ENCODE measurements around the gene HIBCH.
"Not testable (repeated sequence)": the region's sequence is repeated elsewhere in the genome, so short reads cannot be mapped to it uniquely, and the experiment has no call there.

HIBCH gene

DNA sequence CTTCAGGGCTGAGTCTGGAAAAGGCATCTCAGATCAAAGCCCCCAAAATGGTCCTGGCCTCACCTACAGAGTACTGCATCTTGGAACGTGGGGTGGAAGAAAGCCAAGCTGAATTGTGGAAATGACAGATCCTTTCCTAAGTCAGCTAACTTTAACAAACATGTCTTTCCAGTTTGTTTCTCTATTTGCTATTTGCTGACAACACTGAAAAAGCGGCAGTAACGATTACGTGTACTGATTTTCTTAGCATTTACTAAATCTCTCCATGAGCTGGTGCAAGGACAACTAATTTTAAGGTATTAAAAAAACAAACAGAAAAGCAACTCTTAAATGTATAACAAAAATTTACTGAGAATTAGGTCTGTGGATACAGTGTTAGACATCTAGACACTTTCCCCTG lies 1.1 kb downstream of the HIBCH start:
- no peak overlapping the region for H2BK5ac ChIP-seq (ENCODE audit: low read depth, low read length, poor library complexity, severe bottlenecking)
- H3K14ac ChIP-seq (ENCODE audit: low read length in 2 of 2), result peak overlapping the region in 1 of 2 experiments; percentile 32
- no peak overlapping the region for H4K91ac ChIP-seq (ENCODE audit: low read length)
- H3K79me1 ChIP-seq (replicated peaks; ENCODE audit: low read length, poor library complexity, severe bottlenecking), result peaks cover 19% of the 10 kb centered on the region
- H2AFZ ChIP-seq (ENCODE audit: low read depth, low read length), result no peak overlapping the region
- no peak overlapping the region for H2BK12ac ChIP-seq (ENCODE audit: low read length in 2 of 2)
- H2BK120ac ChIP-seq (ENCODE audit: low read depth, low read length), result no peak overlapping the region
- H3K4me1 ChIP-seq (ENCODE audit: control insufficient read depth, insufficient read depth, low read depth, low read length), result peaks cover 8% of the 10 kb centered on the region
- H3K23ac ChIP-seq (ENCODE audit: low read length in 2 of 2), result no peak overlapping the region
- H3K4me3 ChIP-seq (ENCODE audit: insufficient read depth in 1 of 2, low read depth in 1 of 2, low read length in 2 of 2), result peak overlapping the region in 1 of 2 experiments; percentile 86
- no peak overlapping the region for H2AK5ac ChIP-seq (ENCODE audit: low read length, severe bottlenecking)
- no peak overlapping the region for H4K8ac ChIP-seq (ENCODE audit: low read length)
- H3K9ac ChIP-seq (ENCODE audit: low read length), result peak overlapping the region; percentile 86
- H3K4ac ChIP-seq (ENCODE audit: low read depth in 1 of 2, low read length in 2 of 2), result no peak overlapping the region
- peak; percentile 9 for DNase-seq
- no peak overlapping the region for H3K18ac ChIP-seq (ENCODE audit: low read depth in 1 of 2, low read length in 2 of 2)
- H3K36me3 ChIP-seq (ENCODE audit: control insufficient read depth in 1 of 2, insufficient read depth in 2 of 2, low read depth in 1 of 2, low read length in 2 of 2), result no peaks in the 10 kb centered on the region
- H3K4me2 ChIP-seq (ENCODE audit: low read length, poor library complexity, severe bottlenecking), result peak overlapping the region; percentile 95
- no peak overlapping the region for H2BK15ac ChIP-seq (ENCODE audit: low read depth, poor library complexity, severe bottlenecking)
- H3K27ac ChIP-seq (ENCODE audit: low read length, poor library complexity, severe bottlenecking), result no peak overlapping the region
- H3K27me3 ChIP-seq (ENCODE audit: control insufficient read depth in 1 of 2, insufficient read depth in 1 of 2, low read length in 2 of 2), result no peaks in the 10 kb centered on the region
- WGBS, result 77% methylated on average over 4 of the region's 4 CpGs
- H3K9me3 ChIP-seq (ENCODE audit: control insufficient read depth, low read length), result no peaks in the 10 kb centered on the region

DNA sequence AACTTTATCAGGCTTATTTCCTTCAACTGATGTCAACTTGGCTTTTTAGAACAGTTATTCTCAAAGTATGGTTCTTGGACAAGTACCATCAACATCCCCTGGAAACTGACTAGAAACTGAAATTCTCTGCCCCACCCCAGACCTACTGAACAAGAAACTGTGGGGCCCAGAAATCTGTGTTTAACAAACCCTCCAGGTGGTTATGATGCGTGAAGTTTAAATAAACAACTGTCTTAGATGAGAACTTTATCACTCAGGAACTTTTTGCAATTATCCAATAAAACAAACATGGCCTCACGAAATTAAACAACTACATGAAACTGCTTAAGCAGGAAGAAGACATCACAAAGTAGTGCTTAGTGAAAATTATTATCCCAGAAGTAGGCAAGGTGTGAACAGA lies 4.4 kb downstream of the HIBCH start:
- H2BK12ac ChIP-seq (ENCODE audit: low read length in 2 of 2), result no peak overlapping the region
- H3K18ac ChIP-seq (ENCODE audit: low read depth in 1 of 2, low read length in 2 of 2), result no peak overlapping the region
- no peak overlapping the region for H3K4ac ChIP-seq (ENCODE audit: low read depth in 1 of 2, low read length in 2 of 2)
- no peaks in the 10 kb centered on the region for H3K9me3 ChIP-seq (ENCODE audit: control insufficient read depth, low read length)
- H4K91ac ChIP-seq (ENCODE audit: low read length), result no peak overlapping the region
- H2BK15ac ChIP-seq (ENCODE audit: low read depth, poor library complexity, severe bottlenecking), result no peak overlapping the region
- no peak overlapping the region for H2BK5ac ChIP-seq (ENCODE audit: low read depth, low read length, poor library complexity, severe bottlenecking)
- H2AK5ac ChIP-seq (ENCODE audit: low read length, severe bottlenecking), result no peak overlapping the region
- H3K4me3 ChIP-seq (ENCODE audit: insufficient read depth in 1 of 2, low read depth in 1 of 2, low read length in 2 of 2), result no peak overlapping the region
- peak overlapping the region; percentile 31 for H3K9ac ChIP-seq (ENCODE audit: low read length)
- no peak overlapping the region for H3K23ac ChIP-seq (ENCODE audit: low read length in 2 of 2)
- peaks cover 0 to 23% of the 10 kb centered on the region in 2 experiments for H3K36me3 ChIP-seq (ENCODE audit: control insufficient read depth in 1 of 2, insufficient read depth in 2 of 2, low read depth in 1 of 2, low read length in 2 of 2)
- no peak overlapping the region for H3K27ac ChIP-seq (ENCODE audit: low read length, poor library complexity, severe bottlenecking)
- H2BK120ac ChIP-seq (ENCODE audit: low read depth, low read length), result no peak overlapping the region
- no peak overlapping the region for H2AFZ ChIP-seq (ENCODE audit: low read depth, low read length)
- no peak overlapping the region for H3K14ac ChIP-seq (ENCODE audit: low read length in 2 of 2)
- no peak overlapping the region for H3K4me2 ChIP-seq (ENCODE audit: low read length, poor library complexity, severe bottlenecking)
- H4K8ac ChIP-seq (ENCODE audit: low read length), result no peak overlapping the region
- WGBS, result 71% methylated on average over 1 of the region's 2 CpGs
- H3K27me3 ChIP-seq (ENCODE audit: control insufficient read depth in 1 of 2, insufficient read depth in 1 of 2, low read length in 2 of 2), result no peaks in the 10 kb centered on the region
- peaks cover 8% of the 10 kb centered on the region for H3K4me1 ChIP-seq (ENCODE audit: control insufficient read depth, insufficient read depth, low read depth, low read length)
- H3K79me1 ChIP-seq (replicated peaks; ENCODE audit: low read length, poor library complexity, severe bottlenecking), result peaks cover 25% of the 10 kb centered on the region
- DNase-seq, result no peak

DNA sequence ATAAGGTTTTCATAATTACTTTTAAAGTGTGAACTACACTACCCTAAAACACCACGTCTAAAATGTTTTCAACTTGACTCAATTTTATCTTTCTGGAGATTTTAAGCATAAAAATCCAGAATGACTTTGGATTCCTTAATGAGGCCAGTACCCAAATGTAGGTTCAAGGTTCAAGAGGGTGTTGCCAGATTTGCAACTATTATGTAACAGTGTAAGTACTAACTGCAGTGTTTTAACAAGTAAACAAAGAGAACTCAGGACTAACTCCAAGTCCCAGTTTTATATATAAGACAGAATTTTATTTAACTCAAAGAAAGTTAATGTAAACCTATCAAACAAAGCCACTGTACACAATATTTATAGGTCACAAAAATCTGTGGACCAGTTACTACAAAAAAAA lies 5.7 kb downstream of the HIBCH start:
- no peak overlapping the region for H3K4me2 ChIP-seq (ENCODE audit: low read length, poor library complexity, severe bottlenecking)
- 100% methylated on average over 1 of the region's 1 CpG for WGBS
- H2BK5ac ChIP-seq (ENCODE audit: low read depth, low read length, poor library complexity, severe bottlenecking), result no peak overlapping the region
- no peak overlapping the region for H3K4ac ChIP-seq (ENCODE audit: low read depth in 1 of 2, low read length in 2 of 2)
- no peak overlapping the region for H3K23ac ChIP-seq (ENCODE audit: low read length in 2 of 2)
- H4K91ac ChIP-seq (ENCODE audit: low read length), result no peak overlapping the region
- H3K36me3 ChIP-seq (ENCODE audit: control insufficient read depth in 1 of 2, insufficient read depth in 2 of 2, low read depth in 1 of 2, low read length in 2 of 2), result peaks cover 4 to 32% of the 10 kb centered on the region in 2 experiments
- peaks cover 8% of the 10 kb centered on the region for H3K4me1 ChIP-seq (ENCODE audit: control insufficient read depth, insufficient read depth, low read depth, low read length)
- no peak overlapping the region for H2BK12ac ChIP-seq (ENCODE audit: low read length in 2 of 2)
- H2BK120ac ChIP-seq (ENCODE audit: low read depth, low read length), result no peak overlapping the region
- H4K8ac ChIP-seq (ENCODE audit: low read length), result no peak overlapping the region
- H3K18ac ChIP-seq (ENCODE audit: low read depth in 1 of 2, low read length in 2 of 2), result no peak overlapping the region
- H3K9me3 ChIP-seq (ENCODE audit: control insufficient read depth, low read length), result no peaks in the 10 kb centered on the region
- no peak overlapping the region for H2BK15ac ChIP-seq (ENCODE audit: low read depth, poor library complexity, severe bottlenecking)
- no peak for DNase-seq
- H3K79me1 ChIP-seq (replicated peaks; ENCODE audit: low read length, poor library complexity, severe bottlenecking), result peaks cover 25% of the 10 kb centered on the region
- no peak overlapping the region for H3K27ac ChIP-seq (ENCODE audit: low read length, poor library complexity, severe bottlenecking)
- peak overlapping the region; percentile 34 for H3K9ac ChIP-seq (ENCODE audit: low read length)
- no peaks in the 10 kb centered on the region for H3K27me3 ChIP-seq (ENCODE audit: control insufficient read depth in 1 of 2, insufficient read depth in 1 of 2, low read length in 2 of 2)
- no peak overlapping the region for H2AFZ ChIP-seq (ENCODE audit: low read depth, low read length)
- no peak overlapping the region for H3K14ac ChIP-seq (ENCODE audit: low read length in 2 of 2)
- no peak overlapping the region for H2AK5ac ChIP-seq (ENCODE audit: low read length, severe bottlenecking)
- no peak overlapping the region for H3K4me3 ChIP-seq (ENCODE audit: insufficient read depth in 1 of 2, low read depth in 1 of 2, low read length in 2 of 2)

GRCh38 chr2:190312635-190313025 lies 7.0 kb downstream of the HIBCH start:
- not testable (repeated sequence) for H3K23ac ChIP-seq (ENCODE audit: low read length in 2 of 2); H4K91ac ChIP-seq (ENCODE audit: low read length); H3K9me3 ChIP-seq (ENCODE audit: control insufficient read depth, low read length); H3K4ac ChIP-seq (ENCODE audit: low read depth in 1 of 2, low read length in 2 of 2); H4K8ac ChIP-seq (ENCODE audit: low read length); H2BK12ac ChIP-seq (ENCODE audit: low read length in 2 of 2); DNase-seq; H3K4me3 ChIP-seq (ENCODE audit: insufficient read depth in 1 of 2, low read depth in 1 of 2, low read length in 2 of 2); H3K27ac ChIP-seq (ENCODE audit: low read length, poor library complexity, severe bottlenecking); H2BK15ac ChIP-seq (ENCODE audit: low read depth, poor library complexity, severe bottlenecking); H3K18ac ChIP-seq (ENCODE audit: low read depth in 1 of 2, low read length in 2 of 2); H2AFZ ChIP-seq (ENCODE audit: low read depth, low read length); H2BK5ac ChIP-seq (ENCODE audit: low read depth, low read length, poor library complexity, severe bottlenecking); H3K4me1 ChIP-seq (ENCODE audit: control insufficient read depth, insufficient read depth, low read depth, low read length); H3K4me2 ChIP-seq (ENCODE audit: low read length, poor library complexity, severe bottlenecking); H2BK120ac ChIP-seq (ENCODE audit: low read depth, low read length); H3K27me3 ChIP-seq (ENCODE audit: control insufficient read depth in 1 of 2, insufficient read depth in 1 of 2, low read length in 2 of 2); H2AK5ac ChIP-seq (ENCODE audit: low read length, severe bottlenecking); H3K14ac ChIP-seq (ENCODE audit: low read length in 2 of 2); H3K9ac ChIP-seq (ENCODE audit: low read length)
- whole genome bisulfite sequencing, result 89% methylated on average over 4 of the region's 5 CpGs
- Histone ChIP-seq H3K79me1 (replicated peaks; ENCODE audit: low read length, poor library complexity, severe bottlenecking) (peaks cover 29% of the 10 kb centered on the region), H3K36me3 (ENCODE audit: control insufficient read depth in 1 of 2, insufficient read depth in 2 of 2, low read depth in 1 of 2, low read length in 2 of 2) (peaks cover 4 to 44% of the 10 kb centered on the region in 2 experiments)

Data from mesenchymal stem cell (in vitro differentiated cells and primary cell).